T follicular helper cell (primary cell): Measurements from ENCODE around the gene HIP1.
A peak's percentile ranks its signal among the peaks of the same experiment; 100 is the strongest.
"Not testable (repeated sequence)": the region's sequence is repeated elsewhere in the genome, so short reads cannot be mapped to it uniquely, and the experiment has no call there.

Experiments used
- DNase-seq: peaks from one replicate; pipeline ENCODE4 v3.0.0-alpha.2; 2020; ENCODE audit warnings: low read depth

The HIP1 gene

GRCh38 chr7:75521727-75522126 is 217.0 kb downstream of the HIP1 start:
- not testable (repeated sequence) for DNase-seq

- DNase-seq: not testable (repeated sequence)
These were observed 219.9 kb downstream of the HIP1 start for GRCh38 chr7:75518842-75519241.

- not testable (repeated sequence) for DNase-seq
These were observed 229.7 kb downstream of the HIP1 start for GRCh38 chr7:75509033-75509432.

GRCh38 chr7:75492020-75492419 is 246.7 kb downstream of the HIP1 start, which contains the start of gene SPDYE5:
Gene SPDYE5 (plus strand): TSS chr7:75492320. CDS start chr7:75494048, 1,728 bp downstream.
- not testable (repeated sequence) for DNase-seq

- DNase-seq: peak; percentile 75
These were observed 252.6 kb downstream of the HIP1 start, which contains the start of gene POM121C for GRCh38 chr7:75485979-75486643. Gene POM121C (minus strand): TSS chr7:75486299. CDS start chr7:75441496, 44,803 bp downstream.

- not testable (repeated sequence) for DNase-seq
These were observed 253.3 kb downstream of the HIP1 start for GRCh38 chr7:75485355-75485978.
